Measurements from ENCODE around the gene KREMEN1.

KREMEN1 gene

GRCh38 chr22:29096736-29097669, 24.2 kb downstream of the KREMEN1 start:
- H3K4me2 ChIP-seq (ENCODE audit: low read length), result peak overlapping the region; percentile 42
- no peak overlapping the region for H3K4me3 ChIP-seq (ENCODE audit: low read length)
- H3K9me3 ChIP-seq (replicated peaks; ENCODE audit: low read length), result no peaks in the 10 kb centered on the region
- H3K9ac ChIP-seq (ENCODE audit: low read depth, low read length), result no peak overlapping the region
- no peaks in the 10 kb centered on the region for H3K27me3 ChIP-seq (ENCODE audit: control insufficient read depth, insufficient read depth, low read length)
- no peaks in the 10 kb centered on the region for H3K36me3 ChIP-seq (ENCODE audit: insufficient read depth, low read length)
- peaks cover 19% of the 10 kb centered on the region for H3K4me1 ChIP-seq (ENCODE audit: control insufficient read depth, insufficient read depth, low read length)

GRCh38 chr22:29098296-29098695, 25.5 kb downstream of the KREMEN1 start:
- no peaks in the 10 kb centered on the region for H3K27me3 ChIP-seq (ENCODE audit: control insufficient read depth, insufficient read depth, low read length)
- H3K9ac ChIP-seq (ENCODE audit: low read depth, low read length), result no peak overlapping the region
- peaks cover 18% of the 10 kb centered on the region for H3K4me1 ChIP-seq (ENCODE audit: control insufficient read depth, insufficient read depth, low read length)
- no peaks in the 10 kb centered on the region for H3K36me3 ChIP-seq (ENCODE audit: insufficient read depth, low read length)
- H3K4me2 ChIP-seq (ENCODE audit: low read length), result no peak overlapping the region
- H3K4me3 ChIP-seq (ENCODE audit: low read length), result no peak overlapping the region
- no peaks in the 10 kb centered on the region for H3K9me3 ChIP-seq (replicated peaks; ENCODE audit: low read length)

- no peak overlapping the region for H3K4me3 ChIP-seq (ENCODE audit: low read length)
- H3K4me1 ChIP-seq (ENCODE audit: control insufficient read depth, insufficient read depth, low read length), result no peaks in the 10 kb centered on the region
- H3K9me3 ChIP-seq (replicated peaks; ENCODE audit: low read length), result no peaks in the 10 kb centered on the region
- H3K9ac ChIP-seq (ENCODE audit: low read depth, low read length), result no peak overlapping the region
- H3K36me3 ChIP-seq (ENCODE audit: insufficient read depth, low read length), result no peaks in the 10 kb centered on the region
- no peak overlapping the region for H3K4me2 ChIP-seq (ENCODE audit: low read length)
- H3K27me3 ChIP-seq (ENCODE audit: control insufficient read depth, insufficient read depth, low read length), result peaks cover 6% of the 10 kb centered on the region
Observed at GRCh38 chr22:29102300-29102699, 29.5 kb downstream of the KREMEN1 start.

- no peaks in the 10 kb centered on the region for H3K9me3 ChIP-seq (replicated peaks; ENCODE audit: low read length)
- no peak overlapping the region for H3K4me3 ChIP-seq (ENCODE audit: low read length)
- peaks cover 6% of the 10 kb centered on the region for H3K27me3 ChIP-seq (ENCODE audit: control insufficient read depth, insufficient read depth, low read length)
- no peak overlapping the region for H3K4me2 ChIP-seq (ENCODE audit: low read length)
- H3K36me3 ChIP-seq (ENCODE audit: insufficient read depth, low read length), result no peaks in the 10 kb centered on the region
- H3K9ac ChIP-seq (ENCODE audit: low read depth, low read length), result no peak overlapping the region
- H3K4me1 ChIP-seq (ENCODE audit: control insufficient read depth, insufficient read depth, low read length), result no peaks in the 10 kb centered on the region
Observed at GRCh38 chr22:29103121-29103520, 30.3 kb downstream of the KREMEN1 start.

GRCh38 chr22:29105468-29105867, 32.6 kb downstream of the KREMEN1 start:
- Histone ChIP-seq H3K36me3 (ENCODE audit: insufficient read depth, low read length) (no peaks in the 10 kb centered on the region), H3K27me3 (ENCODE audit: control insufficient read depth, insufficient read depth, low read length) (peaks cover 6% of the 10 kb centered on the region), H3K4me3 (ENCODE audit: low read length) (no peak overlapping the region), H3K4me1 (ENCODE audit: control insufficient read depth, insufficient read depth, low read length) (no peaks in the 10 kb centered on the region), H3K9me3 (replicated peaks; ENCODE audit: low read length) (no peaks in the 10 kb centered on the region), H3K9ac (ENCODE audit: low read depth, low read length) (no peak overlapping the region), H3K4me2 (ENCODE audit: low read length) (no peak overlapping the region)

GRCh38 chr22:29106839-29107238, 34.0 kb downstream of the KREMEN1 start:
- no peaks in the 10 kb centered on the region for H3K9me3 ChIP-seq (replicated peaks; ENCODE audit: low read length)
- H3K27me3 ChIP-seq (ENCODE audit: control insufficient read depth, insufficient read depth, low read length), result peaks cover 6% of the 10 kb centered on the region
- H3K36me3 ChIP-seq (ENCODE audit: insufficient read depth, low read length), result no peaks in the 10 kb centered on the region
- H3K4me3 ChIP-seq (ENCODE audit: low read length), result no peak overlapping the region
- no peak overlapping the region for H3K4me2 ChIP-seq (ENCODE audit: low read length)
- H3K4me1 ChIP-seq (ENCODE audit: control insufficient read depth, insufficient read depth, low read length), result no peaks in the 10 kb centered on the region
- no peak overlapping the region for H3K9ac ChIP-seq (ENCODE audit: low read depth, low read length)

GRCh38 chr22:29108137-29108536, 35.3 kb downstream of the KREMEN1 start:
- Histone ChIP-seq H3K27me3 (ENCODE audit: control insufficient read depth, insufficient read depth, low read length) (peaks cover 6% of the 10 kb centered on the region), H3K4me1 (ENCODE audit: control insufficient read depth, insufficient read depth, low read length) (peaks cover 7% of the 10 kb centered on the region), H3K4me2 (ENCODE audit: low read length) (no peak overlapping the region), H3K9ac (ENCODE audit: low read depth, low read length) (no peak overlapping the region), H3K36me3 (ENCODE audit: insufficient read depth, low read length) (no peaks in the 10 kb centered on the region), H3K4me3 (ENCODE audit: low read length) (no peak overlapping the region), H3K9me3 (replicated peaks; ENCODE audit: low read length) (no peaks in the 10 kb centered on the region)

- no peaks in the 10 kb centered on the region for H3K9me3 ChIP-seq (replicated peaks; ENCODE audit: low read length)
- peaks cover 11% of the 10 kb centered on the region for H3K4me1 ChIP-seq (ENCODE audit: control insufficient read depth, insufficient read depth, low read length)
- H3K9ac ChIP-seq (ENCODE audit: low read depth, low read length), result no peak overlapping the region
- no peak overlapping the region for H3K4me3 ChIP-seq (ENCODE audit: low read length)
- no peak overlapping the region for H3K4me2 ChIP-seq (ENCODE audit: low read length)
- H3K27me3 ChIP-seq (ENCODE audit: control insufficient read depth, insufficient read depth, low read length), result peaks cover 6% of the 10 kb centered on the region
- no peaks in the 10 kb centered on the region for H3K36me3 ChIP-seq (ENCODE audit: insufficient read depth, low read length)
Observed at GRCh38 chr22:29109822-29110221, 37.0 kb downstream of the KREMEN1 start.

GRCh38 chr22:29110946-29111345, 38.1 kb downstream of the KREMEN1 start:
- H3K27me3 ChIP-seq (ENCODE audit: control insufficient read depth, insufficient read depth, low read length), result peaks cover 6% of the 10 kb centered on the region
- no peak overlapping the region for H3K4me2 ChIP-seq (ENCODE audit: low read length)
- no peak overlapping the region for H3K9ac ChIP-seq (ENCODE audit: low read depth, low read length)
- H3K36me3 ChIP-seq (ENCODE audit: insufficient read depth, low read length), result no peaks in the 10 kb centered on the region
- H3K9me3 ChIP-seq (replicated peaks; ENCODE audit: low read length), result no peaks in the 10 kb centered on the region
- no peak overlapping the region for H3K4me3 ChIP-seq (ENCODE audit: low read length)
- peaks cover 11% of the 10 kb centered on the region for H3K4me1 ChIP-seq (ENCODE audit: control insufficient read depth, insufficient read depth, low read length)

GRCh38 chr22:29112121-29112520, 39.3 kb downstream of the KREMEN1 start:
- Histone ChIP-seq H3K4me1 (ENCODE audit: control insufficient read depth, insufficient read depth, low read length) (peaks cover 11% of the 10 kb centered on the region), H3K4me2 (ENCODE audit: low read length) (no peak overlapping the region), H3K36me3 (ENCODE audit: insufficient read depth, low read length) (no peaks in the 10 kb centered on the region), H3K9ac (ENCODE audit: low read depth, low read length) (no peak overlapping the region), H3K27me3 (ENCODE audit: control insufficient read depth, insufficient read depth, low read length) (no peaks in the 10 kb centered on the region), H3K9me3 (replicated peaks; ENCODE audit: low read length) (no peaks in the 10 kb centered on the region), H3K4me3 (ENCODE audit: low read length) (no peak overlapping the region)

GRCh38 chr22:29112681-29113080, 39.8 kb downstream of the KREMEN1 start:
- no peaks in the 10 kb centered on the region for H3K9me3 ChIP-seq (replicated peaks; ENCODE audit: low read length)
- H3K4me1 ChIP-seq (ENCODE audit: control insufficient read depth, insufficient read depth, low read length), result peaks cover 11% of the 10 kb centered on the region
- no peaks in the 10 kb centered on the region for H3K27me3 ChIP-seq (ENCODE audit: control insufficient read depth, insufficient read depth, low read length)
- peak overlapping the region; percentile 32 for H3K4me2 ChIP-seq (ENCODE audit: low read length)
- no peaks in the 10 kb centered on the region for H3K36me3 ChIP-seq (ENCODE audit: insufficient read depth, low read length)
- H3K4me3 ChIP-seq (ENCODE audit: low read length), result no peak overlapping the region
- H3K9ac ChIP-seq (ENCODE audit: low read depth, low read length), result no peak overlapping the region

GRCh38 chr22:29113319-29113718, 40.5 kb downstream of the KREMEN1 start:
- Histone ChIP-seq H3K27me3 (ENCODE audit: control insufficient read depth, insufficient read depth, low read length) (no peaks in the 10 kb centered on the region), H3K4me1 (ENCODE audit: control insufficient read depth, insufficient read depth, low read length) (peaks cover 11% of the 10 kb centered on the region), H3K36me3 (ENCODE audit: insufficient read depth, low read length) (no peaks in the 10 kb centered on the region), H3K4me3 (ENCODE audit: low read length) (no peak overlapping the region), H3K4me2 (ENCODE audit: low read length) (peak overlapping the region; percentile 32), H3K9ac (ENCODE audit: low read depth, low read length) (no peak overlapping the region), H3K9me3 (replicated peaks; ENCODE audit: low read length) (no peaks in the 10 kb centered on the region)
